Epithelial cell of prostate (primary cell): ENCODE data around the gene C11orf21.

Experiments used
- DNase-seq: peaks from one replicate; pipeline ENCODE4 v3.0.0-alpha.2; 2011; ENCODE audit warnings: low read depth, low spot score
- H3K27ac ChIP-seq: fragments of 450-650 bp; 2 replicates; pipeline ENCODE4 v1.5.1; 2017; ENCODE audit warnings: mild to moderate bottlenecking

The C11orf21 gene

DNA sequence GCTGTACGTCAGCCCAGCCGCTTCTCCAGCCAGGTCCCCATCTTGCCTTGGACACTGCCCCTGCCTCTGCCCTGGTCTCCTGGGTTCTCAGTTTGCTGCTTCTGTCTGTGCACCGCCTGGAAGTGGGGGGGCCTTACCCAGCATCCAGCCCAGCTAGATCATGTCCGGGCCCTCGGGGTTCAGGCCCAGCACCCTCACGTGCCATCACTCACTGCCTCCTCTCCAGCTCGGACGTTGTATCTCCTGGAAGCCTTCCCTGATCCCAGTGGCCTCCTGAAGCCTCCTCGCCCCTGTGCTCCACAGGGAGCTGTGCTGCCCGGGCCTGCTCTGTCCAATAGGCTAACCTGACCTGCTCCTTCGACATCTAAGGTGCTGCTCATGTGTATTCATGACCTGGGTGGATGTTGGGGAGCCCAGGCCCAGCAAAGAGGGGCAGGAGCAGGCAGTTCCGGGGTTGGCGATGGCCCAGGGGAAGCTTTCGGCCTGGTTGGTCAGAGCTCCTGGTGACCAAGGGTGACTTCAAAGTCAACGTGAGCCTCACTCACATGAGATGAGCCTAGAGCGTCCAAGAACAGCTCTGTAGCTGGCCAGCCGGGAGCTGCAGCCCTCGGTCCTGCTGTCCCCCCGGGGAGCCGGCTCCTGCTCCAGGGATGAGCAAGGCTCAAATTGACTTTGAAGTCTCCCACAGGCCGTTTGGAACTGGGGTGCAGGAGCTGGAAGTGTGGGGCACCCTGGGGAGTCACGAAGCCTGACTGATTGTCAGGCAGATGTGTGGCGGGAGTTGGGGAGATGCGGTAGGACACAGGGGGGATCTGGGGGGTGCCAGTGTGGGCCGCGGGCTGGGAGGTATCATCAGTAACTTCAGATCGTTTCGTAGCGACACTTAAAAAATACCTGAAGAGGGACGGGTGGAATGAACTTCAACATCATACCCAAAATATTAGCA lies 26.1 kb downstream of the C11orf21 start:
- DNase-seq, result no peak
- H3K27ac ChIP-seq, result no peak overlapping the region

DNA sequence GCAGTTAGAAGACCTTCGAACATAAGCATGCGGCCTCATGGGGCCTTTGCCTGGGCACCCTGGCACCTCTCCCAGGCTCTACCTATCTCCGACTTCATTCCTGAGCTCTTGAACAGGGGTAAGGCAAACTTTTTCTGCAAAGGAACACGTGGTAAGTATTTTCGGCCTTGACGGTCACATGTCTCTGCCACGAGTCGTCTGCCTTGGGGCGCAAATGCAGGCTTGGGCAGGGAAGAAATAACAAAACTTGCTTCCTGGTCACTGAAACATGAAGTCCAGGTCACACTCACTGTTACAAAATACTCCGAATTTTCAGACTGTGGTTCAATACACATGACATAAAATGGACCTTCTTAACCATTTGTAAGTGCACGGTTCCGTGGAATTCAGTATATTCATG lies 27.9 kb downstream of the C11orf21 start:
- no peak overlapping the region for H3K27ac ChIP-seq

DNA sequence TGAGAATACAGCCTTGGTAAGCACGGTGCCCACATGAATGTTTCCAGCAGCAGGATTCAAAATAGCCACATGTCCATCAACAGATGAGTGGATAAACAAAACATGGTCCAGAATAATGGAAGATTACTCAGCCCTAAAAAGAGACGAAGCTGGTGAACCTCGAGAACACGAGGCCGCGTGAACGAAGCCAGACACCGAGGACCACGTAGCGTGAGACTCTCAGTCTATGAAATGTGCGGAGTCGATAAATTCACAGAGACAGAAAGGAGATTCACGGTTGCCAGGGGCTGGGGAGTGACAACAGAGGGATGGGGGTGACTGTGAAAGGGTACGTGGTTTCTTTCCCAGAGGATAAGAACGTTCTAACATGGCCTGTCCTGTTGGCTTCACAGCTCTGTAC lies 28.4 kb downstream of the C11orf21 start:
- no peak for DNase-seq
- no peak overlapping the region for H3K27ac ChIP-seq

More for the DNA sequence above, 27.9 kb downstream of the C11orf21 start:
- no peak for DNase-seq

DNA sequence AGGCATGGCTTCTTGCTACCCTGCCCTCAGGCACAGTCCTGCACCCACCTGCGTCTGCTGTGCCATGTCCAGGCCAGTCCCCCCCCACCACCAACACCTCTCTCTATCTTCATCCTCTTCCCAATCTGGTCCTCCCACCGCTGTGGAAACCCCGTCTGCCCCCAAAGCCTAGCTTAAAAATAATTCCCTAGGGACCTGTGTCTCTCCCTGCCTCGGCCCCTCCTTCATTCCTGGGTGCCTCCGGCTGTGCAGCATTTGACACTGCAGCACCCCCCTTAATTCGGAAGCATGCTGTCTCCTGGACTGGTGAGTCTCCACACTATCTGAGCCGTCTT lies 28.8 kb downstream of the C11orf21 start:
- DNase-seq, result no peak

DNA sequence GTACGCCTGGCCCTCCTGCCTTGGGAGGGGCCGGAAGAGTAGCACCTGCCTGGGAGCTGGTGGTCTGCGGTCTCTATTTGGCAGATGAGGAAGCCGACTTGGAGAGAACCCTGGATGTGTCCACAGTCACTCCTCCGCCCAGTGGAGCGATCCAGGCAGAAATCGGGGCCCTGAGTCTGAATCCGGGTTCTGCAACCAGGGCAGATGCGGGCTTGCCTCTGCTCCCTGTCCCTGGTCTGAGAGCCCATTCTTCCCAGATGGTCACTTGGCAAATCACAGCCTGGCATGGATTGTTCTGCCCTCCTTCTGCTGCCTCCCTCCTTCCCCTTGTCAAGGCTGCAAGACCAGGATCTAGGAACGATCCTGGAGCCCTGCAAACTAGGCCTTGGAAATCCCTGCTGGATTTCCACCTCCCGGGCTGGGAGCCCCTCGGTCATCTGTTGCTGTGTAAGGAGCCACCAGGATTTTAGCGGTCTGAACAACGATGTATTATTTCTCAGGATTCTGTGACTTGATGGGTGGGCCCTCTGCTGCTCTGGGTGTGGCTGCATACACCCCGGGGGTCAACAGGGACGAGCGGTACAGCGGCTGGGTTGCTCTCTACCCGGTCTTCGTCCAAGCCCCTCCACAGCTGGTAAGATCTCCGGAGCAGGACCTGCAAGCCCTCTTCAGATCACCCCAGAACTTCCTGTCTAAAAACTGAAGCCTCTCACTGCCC lies 29.3 kb downstream of the C11orf21 start:
- no peak overlapping the region for H3K27ac ChIP-seq
- no peak for DNase-seq

More for the DNA sequence above, 28.8 kb downstream of the C11orf21 start:
- H3K27ac ChIP-seq, result no peak overlapping the region

DNA sequence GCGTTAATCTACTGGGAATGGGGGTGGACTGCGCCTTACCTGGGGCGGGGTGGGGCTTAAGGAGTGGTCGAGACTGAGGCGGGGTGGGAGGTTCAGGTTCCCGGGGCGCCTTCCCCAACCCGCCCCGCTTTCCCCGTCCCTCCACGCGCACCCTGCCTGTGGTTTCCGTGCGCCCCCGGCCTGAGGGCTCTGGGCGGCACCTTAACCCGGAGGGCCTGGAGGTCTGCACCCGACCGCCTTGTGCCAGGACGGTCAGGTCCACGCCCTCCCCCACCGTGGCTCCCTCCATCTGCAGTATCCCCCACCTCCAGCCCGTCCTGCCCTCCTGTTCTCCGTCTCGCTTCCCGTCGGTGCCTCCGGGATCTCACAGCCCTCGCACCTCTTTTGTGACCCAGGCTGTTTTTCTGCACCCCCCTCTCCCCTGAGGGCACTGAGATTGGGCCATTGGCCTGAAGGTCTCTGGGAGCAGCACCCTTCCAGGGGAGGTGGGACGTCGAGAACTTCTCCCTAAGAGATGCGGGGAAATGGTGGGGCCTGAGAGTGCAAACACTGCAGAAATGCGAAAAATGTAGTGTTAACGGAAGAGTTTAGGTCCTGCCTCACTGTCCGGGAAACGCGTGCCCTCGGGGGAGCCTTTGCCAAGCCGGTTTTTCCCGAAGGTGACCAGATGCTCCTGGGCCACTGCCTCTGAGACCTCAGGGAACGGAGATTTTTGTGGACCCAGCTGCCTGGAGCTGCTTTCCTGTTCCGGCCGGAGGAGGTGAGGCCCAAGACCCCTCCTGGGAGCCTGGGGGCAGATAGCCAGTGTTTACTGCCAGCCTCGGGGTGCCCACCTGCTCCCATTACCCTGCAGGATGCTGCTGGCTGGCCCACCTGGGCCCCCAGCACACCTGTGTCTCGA lies 30.1 kb downstream of the C11orf21 start:
- DNase-seq, result no peak
- no peak overlapping the region for H3K27ac ChIP-seq

DNA sequence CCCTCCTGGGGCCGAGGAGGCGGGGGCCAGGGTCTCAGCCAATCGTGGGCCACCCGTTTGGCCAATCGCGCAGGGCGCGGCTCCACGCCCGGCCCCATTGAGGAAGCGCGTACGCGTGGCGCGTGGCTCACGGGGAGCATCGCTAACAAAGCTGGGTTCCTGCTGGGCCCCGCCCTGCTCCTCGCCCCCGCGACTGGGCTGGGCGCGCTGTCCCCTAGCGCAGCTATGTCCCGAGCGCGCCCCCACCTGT lies 30.7 kb downstream of the C11orf21 start:
- no peak for DNase-seq
- H3K27ac ChIP-seq, result no peak overlapping the region

DNA sequence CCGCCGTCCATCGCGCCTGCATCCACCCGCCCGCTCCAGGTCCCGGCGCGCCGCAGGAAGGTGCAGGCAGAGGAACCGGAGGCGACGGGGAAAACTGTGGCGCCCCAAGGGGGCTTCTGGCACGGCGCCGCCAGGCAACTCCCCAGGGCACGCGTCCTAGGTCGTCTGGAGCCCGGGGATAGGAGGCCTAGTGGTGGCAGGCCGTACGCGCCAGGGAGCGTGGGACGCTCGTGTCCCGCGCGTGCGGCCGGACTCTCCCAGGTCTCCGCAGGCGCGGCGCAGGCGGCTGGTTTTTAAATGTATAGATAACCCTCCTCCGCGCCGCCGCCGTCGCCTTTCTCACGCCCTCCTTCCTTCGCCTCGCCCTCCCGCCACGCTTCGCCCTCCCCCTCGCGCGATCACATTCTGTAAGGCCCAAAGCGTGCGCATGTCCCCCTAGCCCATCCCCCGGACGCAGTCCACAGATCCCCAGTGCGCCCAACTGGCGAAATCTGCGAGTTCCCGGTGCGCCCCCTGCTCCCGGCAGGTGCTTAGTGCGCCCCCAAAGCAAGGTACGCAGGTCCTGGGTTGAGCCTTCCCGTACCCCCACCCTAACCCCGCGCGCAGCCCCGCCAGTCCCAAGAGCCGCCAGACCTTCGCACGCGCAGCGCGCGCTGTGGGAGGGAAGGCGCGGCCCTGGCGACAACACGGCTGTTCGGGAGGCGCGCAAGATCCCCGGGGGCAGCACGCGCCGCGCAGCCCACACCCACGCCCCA lies 31.2 kb downstream of the C11orf21 start, which contains the start of gene ASCL2:
ASCL2 (minus strand) TSS at position 267 of the 755 bp plus-strand sequence; CDS start at position 11, 256 bp downstream.
- no peak for DNase-seq
- peak within 1 kb of the TSS; percentile 37 for H3K27ac ChIP-seq

DNA sequence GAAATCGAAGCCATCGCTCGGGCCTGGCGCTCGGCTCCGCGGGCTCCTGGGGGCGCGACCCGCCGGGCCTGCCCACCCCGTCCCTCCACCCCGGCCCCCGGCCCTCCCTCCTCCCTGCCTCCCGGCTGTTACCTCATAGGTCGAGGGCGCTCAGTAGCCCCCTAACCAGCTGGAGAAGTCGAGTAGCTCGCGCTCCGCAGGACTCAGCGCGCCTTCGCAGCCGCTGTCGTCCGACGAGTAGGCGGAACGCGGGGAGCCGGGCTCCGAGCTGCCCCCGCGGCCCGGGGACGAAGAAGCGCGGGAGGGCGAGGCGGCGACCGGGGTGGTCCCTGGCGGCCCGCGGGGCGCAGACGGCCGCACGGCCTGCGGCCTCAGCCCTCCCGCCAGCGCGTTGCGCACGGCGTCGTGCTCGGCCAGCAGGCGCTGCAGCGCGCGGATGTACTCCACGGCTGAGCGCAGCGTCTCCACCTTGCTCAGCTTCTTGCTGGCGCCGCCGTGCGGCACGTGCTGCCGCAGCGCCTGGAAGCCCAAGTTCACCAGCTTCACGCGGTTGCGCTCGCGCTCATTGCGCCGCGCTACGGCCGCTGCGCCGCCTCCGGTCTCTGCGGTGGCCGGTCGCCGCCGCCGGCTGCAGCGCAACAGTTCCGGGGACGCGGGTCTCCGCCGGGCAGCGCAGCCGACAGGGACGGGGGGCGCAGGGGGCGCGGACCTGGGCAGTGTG lies 32.0 kb downstream of the C11orf21 start:
- peak overlapping the region; percentile 37 for H3K27ac ChIP-seq
- DNase-seq, result peak; percentile 59

DNA sequence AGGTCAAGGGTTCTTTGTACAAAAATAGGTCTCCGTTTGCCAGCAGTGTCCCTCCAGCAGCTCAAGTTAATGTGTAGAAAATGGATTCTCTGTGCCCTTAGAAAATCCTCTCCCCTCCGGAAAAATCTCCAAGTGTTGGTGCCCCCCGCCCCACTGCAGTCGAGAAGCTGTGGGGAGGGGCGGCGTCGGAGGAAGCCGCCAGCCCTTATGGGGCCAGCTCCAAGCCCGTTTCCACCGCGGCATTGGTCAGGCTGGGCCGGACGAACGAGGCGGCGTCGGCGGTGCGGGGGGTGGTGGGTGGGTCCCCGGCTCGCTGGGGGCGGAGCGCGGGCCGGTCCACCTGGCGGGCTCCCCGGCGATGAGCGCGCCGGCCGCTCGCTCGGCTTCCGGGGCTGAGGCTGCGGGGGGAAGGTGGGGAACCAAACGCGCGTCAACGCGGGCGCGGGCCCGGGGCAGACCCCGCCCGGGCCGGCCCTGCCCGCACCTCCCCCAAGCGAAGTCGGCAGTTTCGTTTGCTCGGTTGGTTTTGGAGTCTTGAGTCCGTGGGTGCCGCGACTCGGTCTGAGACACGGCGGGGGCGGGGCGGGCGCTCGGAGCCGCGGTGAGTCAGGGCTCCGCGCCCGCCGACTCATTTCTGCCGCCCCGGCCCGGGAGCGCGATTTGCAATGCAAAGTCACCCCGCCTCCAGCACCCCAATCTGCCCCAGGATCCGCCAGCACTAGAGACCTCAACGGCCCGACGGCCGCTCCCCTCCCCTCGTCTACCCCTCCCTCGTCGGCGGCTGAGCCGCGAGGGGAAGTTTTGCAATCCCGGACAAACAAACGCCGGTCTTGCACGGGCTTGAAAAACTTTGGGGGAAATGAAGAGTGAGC lies 32.8 kb downstream of the C11orf21 start:
- peak; percentile 14 for DNase-seq
- peak overlapping the region; percentile 37 for H3K27ac ChIP-seq

DNA sequence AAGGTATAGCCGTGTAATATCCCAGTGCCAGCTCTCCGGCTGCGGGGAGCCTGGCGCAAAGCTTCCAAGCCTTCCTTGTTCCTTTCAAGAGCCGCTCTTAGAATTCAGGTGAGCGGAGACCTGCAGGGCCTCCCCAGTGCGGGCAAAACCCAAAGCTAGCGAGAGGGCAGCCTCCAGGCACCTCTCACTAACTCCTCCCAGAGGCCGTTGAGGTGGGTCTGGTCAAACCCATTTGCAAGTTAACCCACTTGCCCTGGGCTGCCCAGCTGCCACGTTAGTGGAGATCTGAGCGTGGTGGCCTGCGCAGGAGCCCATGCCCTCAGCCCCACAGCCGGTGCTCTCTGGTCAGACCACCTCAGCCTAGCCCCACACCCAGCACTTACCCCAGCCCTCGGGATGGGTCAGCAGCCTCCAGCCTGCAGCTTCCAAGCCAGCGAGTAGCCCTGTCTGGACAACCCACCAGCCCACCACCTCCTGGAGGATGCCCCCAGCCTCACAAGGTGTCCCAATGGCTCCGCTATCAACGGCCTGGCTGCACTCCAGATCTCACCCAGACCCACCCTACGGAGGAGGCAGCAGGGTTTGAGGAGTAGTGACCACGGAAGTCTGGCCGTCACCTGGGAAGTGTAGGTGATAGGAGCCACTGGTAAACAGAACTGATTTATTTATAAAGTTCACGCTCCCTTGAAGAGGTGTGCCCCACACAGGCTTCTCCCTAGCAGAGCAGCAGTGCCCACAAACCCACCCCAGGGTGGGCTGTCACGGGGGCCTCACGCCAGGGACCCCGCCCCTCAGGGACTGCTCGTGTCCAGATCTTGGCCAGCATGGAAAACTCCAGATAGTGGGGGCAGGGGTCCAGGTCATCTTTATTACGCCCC lies 33.6 kb downstream of the C11orf21 start:
- no peak overlapping the region for H3K27ac ChIP-seq
- DNase-seq, result no peak

DNA sequence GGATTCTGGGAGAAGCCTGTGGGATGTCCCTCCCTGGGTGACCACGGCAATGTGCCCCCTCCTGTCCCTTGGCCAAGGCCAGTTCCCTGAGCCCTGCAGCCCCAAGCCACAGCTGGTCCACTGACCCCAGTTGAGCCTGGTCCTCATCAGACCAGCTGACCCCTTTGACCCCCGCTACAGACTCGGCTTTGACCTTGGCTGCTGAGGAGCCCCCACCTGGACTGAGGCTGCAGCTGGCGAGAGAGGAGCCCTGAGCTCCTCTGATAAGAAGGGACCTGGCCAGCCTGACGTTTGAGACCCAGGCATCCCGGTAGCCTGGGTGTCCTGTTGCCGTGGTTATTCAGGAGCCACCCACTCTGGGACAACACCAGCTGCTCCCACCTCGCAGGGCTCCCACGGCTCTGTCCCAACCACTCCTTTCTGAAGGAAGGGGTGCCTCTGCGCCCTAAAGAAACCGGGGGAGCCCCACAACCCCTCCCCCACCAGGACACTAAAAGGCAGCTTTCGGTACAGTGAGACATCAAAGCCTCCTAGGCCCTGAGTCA lies 34.3 kb downstream of the C11orf21 start:
- no peak for DNase-seq
- no peak overlapping the region for H3K27ac ChIP-seq

DNA sequence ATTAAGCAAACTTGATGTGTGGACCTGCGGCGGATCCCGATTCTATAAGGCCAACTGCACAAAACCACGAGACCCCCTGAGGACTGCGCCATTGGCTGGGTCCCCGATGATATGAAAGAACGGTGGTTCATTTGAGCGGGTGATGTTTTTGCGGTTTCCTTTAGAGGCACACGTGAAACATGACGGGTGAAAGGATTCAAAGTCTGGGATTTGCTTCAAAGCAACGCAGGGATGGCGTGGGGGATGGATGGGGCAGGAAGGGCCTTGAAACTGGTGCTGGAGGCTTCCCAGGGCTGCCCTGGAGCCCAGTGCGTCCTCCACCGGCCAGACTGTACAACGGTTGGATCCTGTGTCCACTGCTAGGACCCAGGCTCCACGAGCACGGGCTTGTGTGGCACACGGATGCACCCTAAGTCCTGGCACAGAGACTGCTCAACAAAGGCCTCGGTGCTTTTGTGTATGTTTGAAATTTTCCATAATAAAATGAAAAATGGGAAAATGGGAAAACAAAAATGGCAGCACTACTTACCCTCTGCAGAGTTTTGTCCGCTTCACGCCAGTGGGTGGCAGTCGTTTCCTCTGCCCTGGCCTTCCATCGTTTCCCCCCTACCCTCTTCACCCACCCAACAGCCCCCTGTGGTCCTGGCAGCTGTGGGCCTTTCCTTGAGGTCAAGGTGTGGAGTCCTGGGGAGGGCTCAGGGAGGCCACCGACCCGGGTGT lies 35.0 kb downstream of the C11orf21 start:
- DNase-seq, result no peak
- H3K27ac ChIP-seq, result no peak overlapping the region

DNA sequence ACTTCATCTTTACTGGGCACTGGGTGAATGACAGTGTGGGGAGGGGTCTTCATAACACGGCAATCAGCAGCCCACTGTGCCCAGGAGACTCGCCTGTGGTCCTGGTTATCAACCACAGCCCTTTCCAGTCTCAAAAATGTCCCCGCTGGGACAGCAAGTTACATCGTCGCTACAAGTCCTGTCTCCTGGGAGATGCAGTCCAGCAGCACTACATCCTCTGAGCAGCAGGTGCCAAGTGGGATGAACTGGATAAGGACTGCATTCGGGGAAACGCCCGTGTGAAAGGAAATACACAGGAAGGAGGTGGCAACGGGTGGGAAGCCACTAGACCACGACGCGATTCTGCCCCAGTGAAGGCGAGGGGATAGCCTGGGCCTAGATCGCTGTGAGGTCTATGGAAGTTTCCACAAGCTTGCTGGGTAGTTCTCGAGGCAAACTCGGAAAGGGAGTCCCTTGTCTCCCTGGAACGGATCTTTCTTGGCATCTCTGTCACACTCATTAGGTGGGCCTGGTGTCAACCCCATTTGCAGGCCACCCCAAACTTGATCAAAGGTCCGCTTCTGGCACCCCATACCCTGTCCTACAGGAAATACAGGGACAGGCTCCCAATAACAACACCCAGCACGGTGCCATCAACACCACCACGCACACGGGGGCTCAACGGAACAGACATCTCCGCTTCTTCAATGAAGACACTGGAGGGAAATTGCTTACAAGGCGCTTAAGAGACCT lies 35.7 kb downstream of the C11orf21 start:
- no peak for DNase-seq
- H3K27ac ChIP-seq, result no peak overlapping the region

DNA sequence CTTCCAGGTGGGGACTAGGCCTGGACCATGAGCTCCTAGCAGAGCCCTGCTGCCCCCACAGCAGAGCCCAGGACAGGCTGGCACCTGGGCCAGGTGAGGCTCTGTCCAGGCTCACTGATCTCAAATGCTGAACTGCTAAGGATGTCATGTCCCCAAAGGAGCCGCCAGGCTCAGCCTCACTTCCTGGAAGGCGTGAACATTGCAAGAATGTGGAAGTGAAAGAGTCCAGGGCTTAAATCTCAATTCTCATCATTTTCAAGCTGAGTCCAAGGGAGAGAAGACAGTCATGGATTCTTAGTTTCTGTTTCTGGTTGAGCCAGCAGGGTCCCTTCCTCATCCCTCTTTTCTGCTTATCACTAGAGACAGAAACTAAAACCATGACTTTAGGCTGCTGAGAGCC lies 36.3 kb downstream of the C11orf21 start:
- H3K27ac ChIP-seq, result no peak overlapping the region
- no peak for DNase-seq
